PC-3 (cell line): ENCODE results near the gene CELF2.

Source experiments
- EZH2 ChIP-seq: fragments of 300-600 bp; sonication (generic); IDR thresholded peaks from one replicate; pipeline ENCODE4 v1.6.1; 2017; ENCODE audit warnings: antibody characterized with exemption, mild to moderate bottlenecking, low read length; ENCODE audit not compliant: unreplicated experiment
- EZH2phosphoT487 ChIP-seq: fragments of 300-600 bp; sonication (generic); IDR thresholded peaks from 2 replicates; pipeline ENCODE4 v1.6.1; 2018; ENCODE audit warnings: mild to moderate bottlenecking, antibody characterized with exemption, low read length, borderline replicate concordance
- TF ChIP-seq, protein P1 (sequence below): fragments of 300-600 bp; sonication (generic); conservative IDR thresholded peaks from 2 replicates; pipeline ENCODE4 v1.5.1; 2017; ENCODE audit warnings: antibody characterized with exemption, low read depth, mild to moderate bottlenecking, low read length

DNA sequence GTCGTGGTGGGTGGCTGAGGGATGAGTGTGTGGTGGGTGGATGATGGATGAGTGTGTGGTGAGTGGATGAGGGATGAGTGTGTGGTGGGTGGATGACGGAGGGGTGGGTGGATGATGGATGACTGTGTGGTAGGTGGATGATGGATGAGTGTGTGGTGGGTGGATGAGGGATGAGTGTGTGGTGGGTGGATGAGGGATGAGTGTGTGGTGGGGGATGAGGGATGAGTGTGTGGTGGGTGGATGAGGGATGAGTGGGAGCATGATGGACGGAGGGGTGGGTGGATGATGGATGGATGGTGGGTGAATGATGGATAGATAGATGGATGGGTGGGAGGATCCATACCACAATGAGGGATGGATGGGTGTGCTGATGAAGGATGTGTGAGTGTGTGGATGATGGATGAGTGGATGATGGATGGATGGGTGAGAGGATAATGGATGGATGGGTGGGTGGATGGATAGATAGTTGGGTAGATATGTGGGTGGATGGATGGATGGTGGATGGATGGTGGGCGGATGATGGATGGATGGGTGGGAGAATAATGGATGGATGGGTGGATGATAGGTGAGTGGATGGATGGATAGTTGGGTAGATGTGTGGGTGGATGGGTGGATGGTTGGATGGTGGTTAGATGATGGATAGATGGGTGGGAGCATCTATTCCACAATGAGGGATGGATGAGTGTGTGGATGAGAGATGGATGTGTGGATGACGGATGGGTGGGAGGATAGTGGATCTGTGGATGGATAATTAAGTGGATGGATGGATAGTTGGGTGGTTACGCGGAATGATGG is 266.8 kb downstream of the CELF2 start:
- TF ChIP-seq, protein P1, sequence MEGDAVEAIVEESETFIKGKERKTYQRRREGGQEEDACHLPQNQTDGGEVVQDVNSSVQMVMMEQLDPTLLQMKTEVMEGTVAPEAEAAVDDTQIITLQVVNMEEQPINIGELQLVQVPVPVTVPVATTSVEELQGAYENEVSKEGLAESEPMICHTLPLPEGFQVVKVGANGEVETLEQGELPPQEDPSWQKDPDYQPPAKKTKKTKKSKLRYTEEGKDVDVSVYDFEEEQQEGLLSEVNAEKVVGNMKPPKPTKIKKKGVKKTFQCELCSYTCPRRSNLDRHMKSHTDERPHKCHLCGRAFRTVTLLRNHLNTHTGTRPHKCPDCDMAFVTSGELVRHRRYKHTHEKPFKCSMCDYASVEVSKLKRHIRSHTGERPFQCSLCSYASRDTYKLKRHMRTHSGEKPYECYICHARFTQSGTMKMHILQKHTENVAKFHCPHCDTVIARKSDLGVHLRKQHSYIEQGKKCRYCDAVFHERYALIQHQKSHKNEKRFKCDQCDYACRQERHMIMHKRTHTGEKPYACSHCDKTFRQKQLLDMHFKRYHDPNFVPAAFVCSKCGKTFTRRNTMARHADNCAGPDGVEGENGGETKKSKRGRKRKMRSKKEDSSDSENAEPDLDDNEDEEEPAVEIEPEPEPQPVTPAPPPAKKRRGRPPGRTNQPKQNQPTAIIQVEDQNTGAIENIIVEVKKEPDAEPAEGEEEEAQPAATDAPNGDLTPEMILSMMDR = no peak
- no peak for TF ChIP-seq EZH2
- no peak for TF ChIP-seq EZH2phosphoT487
